H1 (cell line): ENCODE measurements around the gene CACNA1G. TPM values are rescaled to one million over a fixed set of nuclear protein-coding genes. Genes with fewer than 3 reads are reported as not detected.

Experiments
- CTCF ChIA-PET: fragments of 300-600 bp; sonication (Branson Sonifier 250); formaldehyde crosslinking; loops from one replicate; lab custom pipeline; 2021; ENCODE audit not compliant: partially characterized antibody; lab: Charles Lee
- POLR2A ChIA-PET: fragments of 300-600 bp; sonication (Branson Sonifier 250); formaldehyde crosslinking; loops from one replicate; lab custom pipeline; 2021; ENCODE audit warnings: inconsistent platforms; ENCODE audit not compliant: partially characterized antibody; lab: Charles Lee
- DNase-seq, 2 experiments: peaks; one replicate each; pipeline versions ENCODE4 v3.0.0 to v3.0.0-alpha.2; 2010 to 2022; ENCODE audit warnings: low spot score in 2 of 2, low read depth in 1 of 2, mixed read lengths in 1 of 2
- FAIRE-seq: peaks from 2 replicates; lab custom pipeline; 2011; peaks lifted over from hg19 to GRCh38; lab: Jason Lieb, UNC
- H2AFZ ChIP-seq: 2 replicates; pipeline ENCODE4 v1.8.1; 2012; ENCODE audit warnings: low read length, inconsistent platforms
- H2AK5ac ChIP-seq: 2 replicates; pipeline ENCODE4 v1.6.1; 2013; ENCODE audit warnings: low read depth, low read length
- H2BK120ac ChIP-seq: replicated peaks from 2 replicates; pipeline ENCODE3; 2013; ENCODE audit warnings: low read depth, low read length, inconsistent platforms
- H2BK12ac ChIP-seq: 2 replicates; pipeline ENCODE4 v1.6.1; 2013; ENCODE audit warnings: low read depth, low read length
- H2BK15ac ChIP-seq: 2 replicates; pipeline ENCODE4 v1.6.1; 2013; ENCODE audit warnings: low read length
- H2BK20ac ChIP-seq: 2 replicates; pipeline ENCODE4 v1.6.1; 2013; ENCODE audit warnings: low read length
- H2BK5ac ChIP-seq: 2 replicates; pipeline ENCODE4 v1.6.1; 2013; ENCODE audit warnings: low read depth, low read length
- H3K14ac ChIP-seq: 2 replicates; pipeline ENCODE4 v1.6.1; 2013; ENCODE audit warnings: inconsistent platforms; ENCODE audit not compliant: insufficient read length
- H3K18ac ChIP-seq: 2 replicates; pipeline ENCODE4 v1.6.1; 2013; ENCODE audit warnings: low read length; ENCODE audit errors: extremely low read depth
- H3K23ac ChIP-seq: 2 replicates; pipeline ENCODE4 v1.6.1; 2013; ENCODE audit warnings: inconsistent platforms; ENCODE audit not compliant: insufficient read length
- H3K23me2 ChIP-seq: 2 replicates; pipeline ENCODE4 v1.6.1; 2013; ENCODE audit warnings: low read depth, low read length
- H3K27ac ChIP-seq: 2 replicates; pipeline ENCODE4 v1.6.1; 2011; ENCODE audit warnings: low read depth, low read length, inconsistent platforms
- H3K27me3 ChIP-seq, 4 experiments: replicated peaks in 1 of 4; 1 replicate in 1 of 4; 2 replicates in 3 of 4; pipeline versions ENCODE4 v1.6.1 to v1.8.1; 2011 to 2013; ENCODE audit warnings: low read length in 3 of 4, mild to moderate bottlenecking in 3 of 4, inconsistent platforms in 2 of 4, mixed read lengths in 2 of 4, moderate library complexity in 1 of 4; ENCODE audit not compliant: control insufficient read depth in 3 of 4, insufficient read depth in 3 of 4; ENCODE audit errors: extremely low read depth in 1 of 4
- H3K36me3 ChIP-seq, 4 experiments: 2 replicates each; pipeline versions ENCODE4 v1.6.1 to v1.8.1; 2011 to 2013; ENCODE audit warnings: mild to moderate bottlenecking in 4 of 4, low read length in 3 of 4, moderate library complexity in 2 of 4, control low read depth in 1 of 4, inconsistent platforms in 1 of 4; ENCODE audit not compliant: insufficient read depth in 4 of 4, control insufficient read depth in 2 of 4
- H3K4ac ChIP-seq: replicated peaks from 2 replicates; pipeline ENCODE3; 2013; ENCODE audit warnings: low read length, low read depth, mixed read lengths, inconsistent platforms; ENCODE audit not compliant: insufficient read length
- H3K4me1 ChIP-seq, 4 experiments: replicated peaks in 1 of 4; 1 replicate in 1 of 4; 2 replicates in 3 of 4; pipeline versions ENCODE4 v1.6.1 to v1.8.1; 2011 to 2013; ENCODE audit warnings: low read length in 3 of 4, inconsistent platforms in 2 of 4, mixed read lengths in 1 of 4; ENCODE audit not compliant: insufficient read depth in 4 of 4, control insufficient read depth in 3 of 4
- H3K4me2 ChIP-seq, 2 experiments: 2 replicates each; pipeline versions ENCODE4 v1.6.1 to v1.8.1; 2011 to 2013; ENCODE audit warnings: low read depth in 2 of 2, low read length in 2 of 2, control low read depth in 1 of 2, inconsistent platforms in 1 of 2, mild to moderate bottlenecking in 1 of 2; ENCODE audit not compliant: insufficient read depth in 1 of 2
- H3K4me3 ChIP-seq, 4 experiments: fragments of 200-600, 300-600 bp in 1 of 4; sonication (generic), shearing (Covaris generic), sonication (Bioruptor Twin) in 1 of 4; 2 replicates each; pipeline versions ENCODE4 v1.5.1 to v1.8.1; 2011 to 2016; ENCODE audit warnings: low read length in 4 of 4, low read depth in 3 of 4, control low read depth in 2 of 4, inconsistent platforms in 2 of 4, mild to moderate bottlenecking in 2 of 4, mixed read lengths in 1 of 4, moderate library complexity in 1 of 4; ENCODE audit not compliant: insufficient read depth in 2 of 4; ENCODE audit errors: extremely low read depth in 1 of 4
- H3K56ac ChIP-seq: replicated peaks from 2 replicates; pipeline ENCODE3; 2013; ENCODE audit warnings: low read depth, mild to moderate bottlenecking, mixed read lengths, low read length, inconsistent platforms; ENCODE audit not compliant: insufficient read length
- H3K79me1 ChIP-seq: 2 replicates; pipeline ENCODE4 v1.6.1; 2013; ENCODE audit warnings: low read depth, low read length, control low read depth
- H3K79me2 ChIP-seq, 2 experiments: 2 replicates each; pipeline versions ENCODE4 v1.6.1 to v1.8.1; 2012 to 2013; ENCODE audit warnings: low read length in 2 of 2, mild to moderate bottlenecking in 2 of 2, inconsistent platforms in 1 of 2; ENCODE audit not compliant: insufficient read depth in 2 of 2, control insufficient read depth in 1 of 2
- H3K9ac ChIP-seq, 4 experiments: replicated peaks in 1 of 4; 1 replicate in 1 of 4; 2 replicates in 3 of 4; pipeline versions ENCODE4 v1.6.1 to v1.8.1; 2011 to 2013; ENCODE audit warnings: low read depth in 3 of 4, low read length in 3 of 4, control low read depth in 2 of 4, mild to moderate bottlenecking in 2 of 4, moderate library complexity in 2 of 4, inconsistent platforms in 1 of 4; ENCODE audit errors: extremely low read depth in 1 of 4
- H3K9me3 ChIP-seq, 2 experiments: 2 replicates each; pipeline versions ENCODE4 v1.6.1 to v1.8.1; 2012 to 2013; ENCODE audit warnings: mild to moderate bottlenecking in 2 of 2, moderate library complexity in 2 of 2, control low read depth in 1 of 2, inconsistent platforms in 1 of 2, low read depth in 1 of 2, low read length in 1 of 2, mixed read lengths in 1 of 2; ENCODE audit not compliant: insufficient read depth in 2 of 2
- H4K20me1 ChIP-seq, 2 experiments: replicated peaks in 1 of 2; 2 replicates each; pipeline versions ENCODE3 to v1.8.1; 2011 to 2013; ENCODE audit warnings: inconsistent platforms in 2 of 2, low read length in 2 of 2, mild to moderate bottlenecking in 1 of 2; ENCODE audit not compliant: insufficient read depth in 2 of 2, control insufficient read depth in 1 of 2
- H4K5ac ChIP-seq: 2 replicates; pipeline ENCODE4 v1.6.1; 2013; ENCODE audit warnings: low read length, low read depth, mixed read lengths, inconsistent platforms; ENCODE audit not compliant: insufficient read length
- H4K8ac ChIP-seq: 2 replicates; pipeline ENCODE4 v1.8.0; 2013; ENCODE audit warnings: mild to moderate bottlenecking, moderate library complexity, low read length, inconsistent platforms; ENCODE audit not compliant: insufficient read depth; ENCODE audit errors: extremely low read depth
- H4K91ac ChIP-seq: replicated peaks from 2 replicates; pipeline ENCODE3; 2013; ENCODE audit warnings: low read length, mixed read lengths, inconsistent platforms; ENCODE audit not compliant: insufficient read length
- ASH2L ChIP-seq: fragments of 200-600, 300-600 bp; sonication (generic); IDR thresholded peaks from one replicate; pipeline ENCODE4 v1.7.1; 2017; ENCODE audit warnings: low read length
- BCL11A ChIP-seq, 2 experiments: IDR thresholded peaks; one replicate each; pipeline ENCODE4 v1.6.1; 2011; ENCODE audit warnings: low read depth in 2 of 2, low read length in 2 of 2, mild to moderate bottlenecking in 2 of 2
- EGR1 ChIP-seq: IDR thresholded peaks from 2 replicates; pipeline ENCODE4 v1.6.1; 2011; ENCODE audit warnings: low read depth, low read length, borderline replicate concordance
- HDAC2 ChIP-seq, 2 experiments: fragments of 300-600 bp in 1 of 2; sonication (generic) in 1 of 2; IDR thresholded peaks; 2 replicates each; pipeline ENCODE4 v1.6.1; 2011 to 2012; ENCODE audit warnings: low read depth in 2 of 2, low read length in 2 of 2, mild to moderate bottlenecking in 2 of 2, moderate library complexity in 2 of 2, borderline replicate concordance in 1 of 2, inconsistent platforms in 1 of 2
- KDM4A ChIP-seq: IDR thresholded peaks from one replicate; pipeline ENCODE4 v1.7.1; 2012; ENCODE audit warnings: low read depth, mild to moderate bottlenecking, moderate library complexity, low read length, inconsistent platforms; ENCODE audit not compliant: severe bottlenecking
- MAFK ChIP-seq: IDR thresholded peaks from 2 replicates; pipeline ENCODE4 v1.6.1; 2012; ENCODE audit warnings: low read depth, mild to moderate bottlenecking, improper control_type of control experiment, low read length
- PHF8 ChIP-seq: fragments of 200-600 bp; sonication (generic); conservative IDR thresholded peaks from 2 replicates; pipeline ENCODE4 v1.7.1; 2012; ENCODE audit warnings: low read depth, mild to moderate bottlenecking, inconsistent platforms, low read length, moderate library complexity
- POLR2AphosphoS5 ChIP-seq: IDR thresholded peaks from 2 replicates; pipeline ENCODE4 v1.6.1; 2011; ENCODE audit warnings: low read depth, low read length
- RAD21 ChIP-seq, 2 experiments: IDR thresholded peaks in 1 of 2; conservative IDR thresholded peaks in 1 of 2; 2 replicates each; pipeline ENCODE4 v1.6.1; 2011; ENCODE audit warnings: low read depth in 2 of 2, low read length in 2 of 2, improper control_type of control experiment in 1 of 2, inconsistent platforms in 1 of 2, mild to moderate bottlenecking in 1 of 2, moderate library complexity in 1 of 2
- SIN3A ChIP-seq, 2 experiments: IDR thresholded peaks in 1 of 2; conservative IDR thresholded peaks in 1 of 2; 2 replicates each; pipeline ENCODE4 v1.6.1; 2011 to 2012; ENCODE audit warnings: low read length in 2 of 2, improper control_type of control experiment in 1 of 2, low read depth in 1 of 2, mild to moderate bottlenecking in 1 of 2
- SP1 ChIP-seq: IDR thresholded peaks from 2 replicates; pipeline ENCODE4 v1.6.1; 2011; ENCODE audit warnings: low read depth, low read length
- SRF ChIP-seq: IDR thresholded peaks from 2 replicates; pipeline ENCODE4 v1.6.1; 2011; ENCODE audit warnings: mild to moderate bottlenecking, low read depth, low read length, moderate library complexity
- TAF1 ChIP-seq: IDR thresholded peaks from 2 replicates; pipeline ENCODE4 v1.6.1; 2011; ENCODE audit warnings: mild to moderate bottlenecking, low read depth, low read length
- WGBS, 2 experiments: shearing (Covaris generic) in 1 of 2; methylation state at CpG; one replicate each; pipeline versions ENCODE4 v1.1.6 to v1.1.7; 2013 to 2015; ENCODE audit warnings: low lambda C conversion rate in 2 of 2, mixed read lengths in 2 of 2, inconsistent platforms in 1 of 2, low coverage in 1 of 2, missing lambda C conversion rate in 1 of 2; ENCODE audit not compliant: insufficient replicate concordance in 2 of 2, insufficient coverage in 1 of 2, insufficient read length in 1 of 2; ENCODE audit errors: extremely low coverage in 1 of 2, missing lambda C conversion rate in 1 of 2; 5-methylcytosine and 5-hydroxymethylcytosine counted together
- polyA plus RNA-seq, 7 experiments: library from polyadenylated mRNA; depleted of rRNA in 3 of 7; stranded (reverse) in 5 of 7; unstranded in 2 of 7; fragments of >200 nt in 5 of 7; fragments of 200-250 nt in 2 of 7; gene quantifications; 1 replicate in 5 of 7; 2 replicates in 1 of 7; 4 replicates in 1 of 7; pipeline versions ENCODE4 v1.2.1 to v1.2.3, GENCODE V29; 2011 to 2013; ENCODE audit warnings: missing spikeins in 2 of 7, mixed read lengths in 2 of 7
- total RNA-seq: library from RNA; stranded (reverse); fragmentation: NEBNext Ultra II Directional; extraction: Animal tissue kit (Norgen Biotek cat#: 25700); gene quantifications from 2 replicates; pipeline ENCODE4 v1.2.1, GENCODE V29; 2021

CACNA1G gene
- total and polyA plus RNA-seq, 2 of the 8 experiments (the other 6 are each of a cell fraction or from before 2014, with no cell fraction given) = 2.9 to 4.9 TPM

- no peak overlapping the region for H4K8ac ChIP-seq
- H3K4ac ChIP-seq = no peak overlapping the region
- no peaks in the 10 kb centered on the region for H3K79me2 ChIP-seq
- H3K23me2 ChIP-seq = no peaks in the 10 kb centered on the region
- H3K9ac ChIP-seq = no peak overlapping the region
- no peak overlapping the region for H3K56ac ChIP-seq
- H3K4me1 ChIP-seq = no peaks in the 10 kb centered on the region
- H3K23ac ChIP-seq = no peak overlapping the region
- no peak overlapping the region for H2AK5ac ChIP-seq
- no peaks in the 10 kb centered on the region for H3K36me3 ChIP-seq
- H3K27ac ChIP-seq = no peak overlapping the region
- no peak overlapping the region for H2BK15ac ChIP-seq
- H2BK20ac ChIP-seq = no peak overlapping the region
- H2BK120ac ChIP-seq = no peak overlapping the region
- no peak overlapping the region for H4K91ac ChIP-seq
- POLR2A ChIA-PET = interaction anchor here (1.5 kb wide), 1 partner anchor 9 kb away, joined by 3 read pairs; no protein-coding TSS in a partner anchor
- no peak overlapping the region for H3K4me3 ChIP-seq
- no peak overlapping the region for H2BK5ac ChIP-seq
- H2AFZ ChIP-seq = no peak overlapping the region
- no peak overlapping the region for H4K5ac ChIP-seq
- no peak overlapping the region for H3K18ac ChIP-seq
- no peak overlapping the region for H2BK12ac ChIP-seq
- FAIRE-seq (no peak), DNase-seq (no peak)
- CTCF ChIA-PET = interaction anchor here (0.7 to 5.3 kb wide), 9 partner anchors 10 to 128 kb away, joined by 3 to 23 read pairs (median 3); no protein-coding TSS in a partner anchor
- H3K27me3 ChIP-seq = no peaks in the 10 kb centered on the region
- H3K79me1 ChIP-seq = no peaks in the 10 kb centered on the region
- no peaks in the 10 kb centered on the region for H3K9me3 ChIP-seq
- H3K4me2 ChIP-seq = no peak overlapping the region
- no peaks in the 10 kb centered on the region for H4K20me1 ChIP-seq
- WGBS, 2 experiments = 94% methylated on average over 7 of the region's 7 CpGs; no CpG with 5 or more reads in 1 of the 2 experiments
- H3K14ac ChIP-seq = no peak overlapping the region
- TF ChIP-seq SIN3A (conservative IDR thresholded peaks at IDR 0.05 in 1 of 2, IDR thresholded peaks at IDR 0.05 in 1 of 2; ENCODE audit: low read depth in 1 of 2, low read length in 2 of 2) (no peak), SP1 (no peak), ASH2L (no peak), TAF1 (no peak), MAFK (no peak), POLR2AphosphoS5 (no peak), PHF8 (no peak), RAD21 (IDR thresholded peaks at IDR 0.05 in 1 of 2, conservative IDR thresholded peaks at IDR 0.05 in 1 of 2; ENCODE audit: low read depth in 2 of 2, low read length in 2 of 2) (no peak), KDM4A (no peak), HDAC2 (IDR thresholded peaks at IDR 0.05; ENCODE audit: borderline replicate concordance in 1 of 2, low read depth in 2 of 2, low read length in 2 of 2) (no peak), BCL11A (IDR thresholded peaks at IDR 0.05; ENCODE audit: low read depth in 2 of 2, low read length in 2 of 2) (no peak), EGR1 (no peak), SRF (no peak)
Observed at GRCh38 chr17:50675627-50676026, 115.1 kb downstream of the CACNA1G start.
